Urothelium cell line (cell line): ENCODE results near the gene TRIM22.

ENCODE experiments used
- DNase-seq: peaks from one replicate; pipeline ENCODE4 v3.0.0; 2011; ENCODE audit warnings: low spot score, mixed read lengths
- FAIRE-seq: peaks from 2 replicates; lab custom pipeline; 2011; peaks lifted over from hg19 to GRCh38; lab: Jason Lieb, UNC

The TRIM22 gene

DNA sequence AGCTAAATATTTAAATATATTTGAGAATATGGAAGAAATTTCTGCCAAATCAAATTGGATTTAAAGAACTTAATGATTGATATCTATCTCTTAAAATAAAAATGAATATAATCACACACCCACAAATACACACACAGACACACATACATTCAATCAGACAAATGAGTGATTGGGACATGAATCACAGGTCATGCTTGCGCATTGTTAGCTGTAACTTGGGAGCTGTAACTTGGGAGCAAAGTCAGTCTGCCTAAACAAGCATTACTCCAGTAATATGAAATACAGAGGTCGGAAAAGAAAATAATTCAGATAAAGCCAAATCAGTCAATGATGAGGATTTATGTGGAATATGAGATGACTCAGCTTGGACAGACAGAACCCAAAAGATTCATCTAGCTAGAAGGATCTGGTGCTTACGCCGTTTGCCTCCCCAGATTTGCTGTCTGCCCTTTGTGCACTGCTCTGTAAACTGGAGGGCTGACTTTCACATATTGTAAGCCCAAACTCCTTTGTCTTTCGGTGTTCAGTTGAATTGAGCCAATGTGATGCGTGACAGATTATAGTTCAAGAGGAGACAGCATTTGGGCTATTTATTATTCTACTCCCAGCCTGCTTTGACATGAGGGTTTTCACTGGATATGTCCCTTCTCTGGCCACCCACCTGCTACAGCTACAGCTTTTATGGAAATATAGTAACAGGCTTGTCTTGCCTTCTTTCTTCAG, 48.2 kb downstream of the TRIM22 start:
- no peak for FAIRE-seq
- no peak for DNase-seq

DNA sequence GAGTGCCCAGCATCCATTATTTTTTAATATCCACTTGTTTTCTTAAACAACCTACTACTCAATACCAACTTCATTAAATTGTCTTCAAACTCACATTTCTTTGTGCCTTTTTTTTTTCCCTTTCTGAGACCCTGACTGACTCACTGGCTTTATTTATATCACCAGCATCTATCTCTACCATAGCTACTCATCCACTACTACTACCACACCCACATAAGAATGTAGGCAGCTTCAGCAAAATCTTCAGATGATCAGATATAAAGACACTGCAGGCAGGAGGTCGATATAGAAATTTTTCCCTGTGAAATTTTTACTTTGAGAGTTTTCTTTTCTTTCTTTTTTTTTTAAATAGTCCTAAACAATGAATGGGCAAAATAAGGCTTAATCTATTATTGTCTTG, 48.8 kb downstream of the TRIM22 start:
- FAIRE-seq (no peak), DNase-seq (no peak)

- no peak for DNase-seq
- no peak for FAIRE-seq
These were observed 57.0 kb downstream of the TRIM22 start for GRCh38 chr11:5746614-5747013.

DNA sequence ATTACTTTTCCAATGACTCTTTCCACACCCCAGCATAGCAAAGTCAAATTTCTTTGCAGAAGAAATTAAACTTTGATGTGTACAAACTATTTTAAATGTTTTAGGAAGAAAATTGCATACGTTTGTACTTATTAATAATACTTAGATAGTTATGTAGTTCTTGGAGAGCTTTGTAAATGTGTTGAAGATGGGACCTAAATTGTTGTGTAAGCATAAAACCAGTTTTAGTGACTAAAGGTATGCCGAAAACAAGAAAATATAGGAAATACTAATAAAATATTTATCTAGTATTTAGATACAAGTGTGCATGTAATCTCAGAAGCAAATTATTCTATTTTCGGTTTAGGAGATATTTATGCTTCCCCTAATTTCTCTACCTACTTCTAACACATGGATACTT, 60.2 kb downstream of the TRIM22 start:
- FAIRE-seq = no peak
- DNase-seq = no peak

- FAIRE-seq = no peak
- DNase-seq = no peak
These were observed 64.4 kb downstream of the TRIM22 start, which contains the start of gene OR52N4 for GRCh38 chr11:5753943-5754342. Gene OR52N4, plus strand, starts transcription at chr11:5754243. Its CDS starts 498 bp downstream, at chr11:5754741.
